ENCODE data around the gene RBP3.
"Not testable (repeated sequence)": the region's sequence is repeated elsewhere in the genome, so short reads cannot be mapped to it uniquely, and the experiment has no call there.

Gene RBP3

DNA sequence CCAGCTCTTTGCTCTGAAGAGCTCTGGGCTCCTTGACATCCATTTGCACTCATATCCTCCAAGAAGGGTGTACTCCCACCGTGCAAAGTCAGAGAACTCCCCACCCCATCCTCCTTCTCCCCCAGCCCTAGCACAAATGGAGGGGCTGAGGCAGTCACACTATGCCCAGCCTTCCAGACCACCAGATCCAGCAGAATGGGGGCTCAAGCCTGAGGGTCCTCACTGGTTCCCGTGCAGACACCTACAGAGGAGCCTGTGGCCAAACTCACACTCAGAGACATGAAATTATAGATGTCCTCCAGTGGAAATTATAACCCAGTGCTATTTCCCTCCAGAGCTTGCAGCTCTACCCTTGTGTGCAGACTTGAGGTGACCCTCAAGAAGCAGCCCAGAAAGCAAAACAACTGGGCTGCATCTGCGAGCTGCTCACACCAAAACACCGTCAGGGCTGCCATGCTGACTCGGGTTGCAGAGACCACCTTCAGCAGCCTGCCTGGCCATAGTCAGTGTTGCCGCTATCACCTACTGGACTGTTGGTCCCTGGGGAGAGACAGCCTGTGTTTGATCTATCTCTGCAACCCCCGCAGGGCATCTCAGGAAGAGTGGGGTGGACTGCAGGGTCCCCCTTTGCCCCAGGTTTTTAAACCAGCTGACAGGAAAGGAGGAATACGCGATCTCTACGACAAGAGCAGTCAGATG is 28.5 kb downstream of the RBP3 start:
- no peak for DNase-seq

DNA sequence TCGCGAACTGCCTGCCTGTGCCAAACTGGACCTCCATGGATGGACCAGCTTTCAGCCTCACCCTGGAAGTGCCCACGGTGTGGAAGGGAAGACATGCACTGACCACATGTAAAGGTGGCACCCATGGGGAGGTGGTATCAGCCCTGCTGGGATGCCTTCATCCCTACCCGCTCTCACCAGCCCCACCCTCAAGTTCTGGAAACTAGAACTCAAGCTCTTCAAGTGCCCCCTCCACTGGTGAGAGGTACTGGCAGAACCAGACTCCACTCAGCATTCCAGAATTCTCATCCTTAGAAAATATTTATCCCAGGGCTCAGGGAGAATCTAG is 30.0 kb downstream of the RBP3 start:
- no peak for DNase-seq

DNA sequence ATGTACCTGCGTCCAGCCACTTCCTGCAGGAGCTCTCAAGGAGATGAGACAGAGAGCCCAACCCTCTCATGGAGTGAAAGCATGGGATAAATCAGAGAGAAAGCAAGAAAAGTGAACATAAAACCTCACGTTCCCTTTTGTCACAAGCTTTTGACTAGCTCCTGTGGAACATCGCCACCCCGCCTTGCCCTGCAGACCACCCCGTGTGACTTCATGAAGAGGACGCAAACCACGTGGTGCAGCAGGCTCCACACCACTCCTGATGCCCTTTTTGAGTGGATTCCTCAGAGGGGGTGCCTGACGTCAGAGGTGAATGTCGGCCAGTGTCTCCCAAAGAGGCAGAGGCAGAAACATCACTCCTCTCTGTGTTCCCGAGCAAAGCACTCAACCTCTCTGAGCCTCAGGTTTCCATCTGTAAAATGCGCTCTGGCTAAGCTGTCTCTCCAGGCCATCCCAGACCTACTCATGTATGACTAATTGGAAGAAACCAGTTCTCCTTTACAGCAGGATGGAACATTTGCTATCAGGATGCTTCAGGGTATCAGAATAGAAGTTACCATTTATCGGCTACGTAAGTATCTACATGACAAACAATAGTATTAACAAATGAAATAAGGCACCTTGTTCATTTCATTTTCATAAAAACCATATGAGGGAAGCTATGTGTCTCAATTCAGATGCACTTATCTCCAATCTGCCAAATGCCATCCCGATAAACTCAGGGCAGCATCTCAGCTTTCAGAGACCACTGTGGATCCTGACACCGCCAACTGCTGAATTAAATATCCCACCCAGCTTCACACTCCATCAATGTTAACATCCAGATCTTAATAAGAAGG is 30.7 kb downstream of the RBP3 start:
- DNase-seq, result no peak

DNA sequence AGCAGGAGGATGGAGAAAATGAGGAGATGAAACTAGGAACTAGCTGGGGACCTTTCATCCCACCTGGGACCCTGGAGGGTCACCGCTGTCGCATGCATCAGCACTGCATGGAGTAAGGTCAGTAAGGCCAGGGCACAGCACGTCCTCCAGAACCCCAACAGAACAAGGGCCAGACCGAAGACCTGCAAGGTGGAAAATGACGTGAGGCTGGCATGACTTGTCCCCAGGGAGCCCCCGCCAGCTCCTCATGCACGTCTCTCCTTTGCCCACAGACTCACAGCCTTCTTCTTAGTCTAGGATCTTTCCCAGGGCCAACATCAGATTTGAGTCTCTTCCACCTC is 31.3 kb downstream of the RBP3 start:
- no peak for DNase-seq

DNA sequence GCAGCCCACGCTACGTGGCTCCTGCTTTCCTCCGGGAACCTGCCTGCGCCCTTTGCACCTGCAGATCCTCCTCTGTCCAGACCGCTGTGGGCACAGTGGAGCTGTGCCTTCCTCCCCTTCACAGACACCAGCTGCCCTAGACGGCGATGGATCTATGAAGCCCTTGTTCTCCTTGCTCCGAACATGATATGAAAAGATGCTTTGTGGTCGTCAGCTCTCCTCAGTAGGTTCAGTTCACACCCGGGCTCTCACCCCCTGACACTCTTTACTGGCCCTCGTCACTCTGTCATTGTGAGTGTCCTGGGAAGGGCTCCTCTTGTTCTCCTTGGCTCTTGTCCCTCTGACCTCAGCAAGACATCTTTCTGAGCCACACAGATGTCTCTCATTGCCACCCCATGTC is 31.7 kb downstream of the RBP3 start:
- DNase-seq, result peak; percentile 73

DNA sequence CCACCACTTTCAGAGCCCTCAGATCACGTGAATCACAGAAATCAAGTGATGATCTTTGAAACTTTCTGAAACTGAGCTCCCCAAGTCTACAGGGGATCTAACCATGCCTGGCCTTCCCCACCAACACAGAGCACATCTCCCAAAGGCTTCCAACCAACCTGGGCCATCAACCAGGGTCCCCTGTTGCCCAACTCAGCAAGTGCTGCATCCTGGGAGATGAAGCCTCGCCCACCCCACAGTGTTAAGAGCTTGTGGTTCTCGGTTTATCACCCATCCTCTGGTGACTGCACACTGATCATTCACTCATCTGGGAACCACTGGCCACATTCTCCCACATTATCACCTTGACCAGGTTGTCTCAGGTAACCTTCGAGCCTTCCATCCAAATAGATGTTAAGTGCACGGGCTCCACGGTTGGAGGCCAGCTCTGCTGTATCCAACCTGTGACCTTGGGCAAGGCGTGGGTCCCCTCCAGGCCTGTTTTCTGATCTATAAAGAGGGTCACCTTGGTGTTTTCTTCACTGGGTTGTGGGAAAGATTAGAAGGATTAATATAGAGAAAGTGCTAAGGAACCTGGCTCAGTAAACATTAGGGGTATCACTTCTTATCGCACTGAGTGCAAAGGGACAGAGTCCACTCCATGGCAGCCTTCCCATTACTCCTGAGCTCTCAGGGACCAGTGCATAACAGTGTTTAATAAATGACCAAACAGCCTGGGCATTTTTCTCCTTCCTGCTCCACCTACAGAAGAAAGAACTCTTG is 32.4 kb downstream of the RBP3 start:
- DNase-seq, result no peak

DNA sequence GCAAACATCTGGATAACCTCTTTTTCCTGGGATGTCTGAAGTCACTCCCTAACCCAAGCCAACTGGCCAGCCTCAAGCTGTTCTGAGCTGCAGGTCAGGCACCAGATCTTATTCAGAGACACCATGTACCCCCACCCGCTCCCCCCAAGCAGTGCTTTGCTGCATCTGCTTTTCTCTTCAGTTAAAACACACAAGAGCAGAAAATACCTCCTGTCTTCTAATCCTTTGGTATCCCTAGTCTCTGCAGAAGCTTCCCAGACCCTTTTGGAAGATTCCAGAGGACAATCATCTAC is 32.9 kb downstream of the RBP3 start:
- DNase-seq, result no peak

DNA sequence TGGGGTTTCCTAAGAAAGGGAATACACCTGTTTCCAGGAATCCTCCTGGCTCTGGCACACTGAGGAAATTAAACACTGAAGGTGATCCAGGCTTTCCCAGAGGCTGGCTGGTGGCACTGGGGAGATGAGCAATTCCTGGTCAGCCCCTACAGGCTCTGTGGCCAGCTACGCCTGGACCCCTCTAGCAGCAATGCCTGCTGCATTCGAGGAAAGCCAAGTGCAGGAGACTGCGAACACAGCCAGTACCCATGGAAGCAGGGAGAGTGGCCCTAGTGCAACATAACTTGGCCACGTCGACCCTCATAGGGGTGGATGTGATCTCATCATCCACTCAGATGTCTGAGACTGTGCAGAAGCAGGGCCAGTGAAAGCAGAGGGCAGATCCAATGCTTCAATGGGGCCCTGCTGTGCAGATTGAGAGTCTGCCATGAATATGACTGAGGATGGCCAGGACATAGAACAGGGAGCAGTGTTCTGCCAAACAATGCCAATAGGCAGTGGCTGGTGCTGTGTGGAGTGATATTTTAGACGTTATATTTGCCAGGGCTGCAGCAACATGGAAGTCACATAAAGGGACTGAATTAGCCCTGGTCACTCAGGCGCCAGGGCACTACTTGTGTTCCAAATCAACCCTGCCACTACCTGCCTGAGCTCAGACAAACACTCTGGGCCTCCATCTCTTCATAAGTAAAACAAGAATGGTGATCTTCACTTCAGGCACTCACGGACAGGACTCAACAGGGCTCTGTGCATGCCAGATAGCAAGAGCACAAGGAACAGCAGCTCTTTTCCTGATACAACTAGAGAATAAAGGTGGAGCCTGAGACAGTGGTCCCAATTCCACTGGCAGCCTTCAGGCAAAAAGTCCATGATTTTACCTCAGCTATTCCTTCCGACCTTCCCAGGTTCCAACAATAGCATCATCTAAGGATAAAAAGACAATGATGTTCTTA is 33.5 kb downstream of the RBP3 start:
- peak; percentile 39 for DNase-seq

DNA sequence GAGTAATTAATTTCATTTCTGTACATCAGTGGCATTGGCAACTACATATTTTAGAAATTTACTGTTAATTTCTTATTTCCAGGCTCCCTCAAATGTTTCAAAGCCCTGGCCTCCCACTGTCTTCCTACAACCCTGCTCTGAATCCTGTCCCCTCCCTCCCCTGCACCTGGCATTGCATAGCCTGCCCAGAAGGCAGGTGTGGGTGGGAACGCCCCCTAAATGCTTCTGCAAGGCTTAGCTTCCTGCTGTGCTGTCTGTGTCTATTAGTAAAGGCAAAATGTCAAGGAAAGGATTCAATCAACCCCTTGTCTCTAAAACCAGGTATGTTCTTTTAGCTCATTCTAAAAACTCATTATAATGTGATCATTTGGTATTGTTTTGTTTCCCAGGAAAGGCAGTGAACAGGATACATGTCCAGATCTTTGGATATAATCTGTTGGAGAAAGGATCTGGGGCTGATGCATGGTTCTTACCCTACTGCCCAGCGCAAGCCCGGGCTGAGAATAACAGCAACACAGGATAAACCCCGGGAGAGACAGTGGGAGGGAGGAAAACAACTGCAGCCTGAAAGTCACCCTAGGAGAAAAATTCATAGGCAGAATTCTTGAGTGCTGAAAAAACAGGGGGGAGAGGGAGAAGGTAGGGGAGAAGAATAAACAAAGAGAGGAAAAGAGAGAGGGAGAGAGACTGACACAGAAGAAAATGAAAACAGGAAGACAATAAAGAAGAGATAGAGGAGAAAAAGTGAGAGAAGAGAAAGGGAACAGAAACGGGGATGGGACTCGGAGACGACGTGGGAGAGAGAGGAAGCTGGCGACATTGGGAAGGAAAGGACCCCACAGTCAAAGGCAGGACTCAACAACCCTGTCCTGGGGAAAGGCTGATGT is 35.3 kb downstream of the RBP3 start:
- no peak for DNase-seq

DNA sequence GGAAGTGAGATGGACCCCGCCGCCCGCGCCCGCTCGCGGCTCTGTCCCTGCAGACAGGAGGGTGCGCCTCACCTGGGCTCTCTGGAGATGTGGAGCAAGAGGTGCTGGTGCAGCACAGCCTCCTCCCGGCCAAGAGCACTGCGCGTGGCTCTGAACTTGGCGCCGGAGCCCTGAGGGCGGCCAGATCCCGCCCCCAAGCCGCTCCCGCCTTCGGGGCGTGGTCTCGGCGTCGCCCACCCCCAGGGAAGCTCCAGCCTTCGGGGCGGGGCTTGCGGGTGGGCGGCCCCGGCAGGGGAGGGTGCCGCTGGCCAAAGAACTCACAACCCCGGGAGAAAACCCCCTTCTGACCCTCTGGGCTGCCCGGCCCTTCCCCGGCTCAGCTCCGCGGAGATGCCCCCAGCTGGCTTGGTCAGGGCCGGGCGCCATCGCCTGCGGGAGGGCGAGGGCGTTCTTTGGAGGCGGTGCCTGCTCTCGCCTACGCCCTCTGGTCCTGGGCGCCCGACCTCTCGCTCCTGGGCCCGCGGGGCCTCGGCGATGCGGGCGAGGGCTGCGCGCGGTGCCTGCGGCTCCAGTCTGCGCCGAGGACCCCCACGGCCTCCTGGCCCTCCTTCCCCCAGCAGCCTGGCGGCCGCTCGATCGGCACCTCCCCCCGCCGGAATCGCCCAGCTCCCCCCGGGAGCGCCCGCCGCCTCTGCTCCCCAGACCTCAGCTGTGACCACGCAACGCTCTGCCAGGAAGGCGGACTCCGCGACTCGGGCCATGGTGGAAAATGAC is 36.2 kb downstream of the RBP3 start, which contains the start of gene ZNF488:
TSS of gene ZNF488 (minus strand) at position 146 of the 774 bp plus-strand sequence. CDS start 15,464 bp downstream, outside the sequence.
- peak; percentile 94 for DNase-seq

DNA sequence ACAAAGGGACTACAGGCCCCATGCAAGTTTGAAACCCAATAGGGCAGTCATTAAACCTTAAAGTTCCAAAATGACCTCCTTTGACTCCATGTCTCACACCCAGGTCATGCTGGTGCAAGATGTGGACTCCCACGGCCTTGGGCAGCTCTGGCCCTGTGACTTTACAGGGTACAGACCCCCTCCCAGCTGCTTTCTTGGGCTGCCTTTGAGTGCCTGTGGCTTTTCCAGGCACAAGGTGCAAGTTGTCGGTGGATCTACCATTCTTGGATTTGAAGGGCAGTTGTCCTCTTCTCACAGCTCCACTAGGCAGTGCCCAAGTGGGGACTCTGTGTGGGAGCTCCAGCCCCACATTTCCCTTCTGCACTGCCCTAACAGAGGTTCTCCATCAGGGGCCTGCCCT is 37.9 kb downstream of the RBP3 start:
- DNase-seq, result not testable (repeated sequence)

DNA sequence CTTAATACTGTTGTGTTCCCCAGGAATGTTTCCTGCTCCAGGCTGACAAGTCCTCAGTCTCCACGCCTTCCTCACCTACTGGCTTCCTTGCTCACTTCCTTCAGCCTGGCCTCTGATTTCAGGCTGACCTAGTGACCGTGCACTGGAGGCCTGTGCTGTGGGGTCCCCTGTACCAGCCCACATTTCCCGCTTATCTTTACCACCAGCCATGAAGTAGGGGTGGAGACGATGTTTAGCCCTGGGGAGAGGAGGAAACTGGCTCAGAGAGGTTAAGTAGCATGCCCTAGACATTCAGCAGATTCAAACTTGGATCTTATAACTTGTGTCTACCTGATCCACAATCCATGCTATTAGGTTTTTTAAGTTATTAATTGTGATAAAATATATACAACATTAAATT is 40.7 kb downstream of the RBP3 start:
- no peak for DNase-seq

DNA sequence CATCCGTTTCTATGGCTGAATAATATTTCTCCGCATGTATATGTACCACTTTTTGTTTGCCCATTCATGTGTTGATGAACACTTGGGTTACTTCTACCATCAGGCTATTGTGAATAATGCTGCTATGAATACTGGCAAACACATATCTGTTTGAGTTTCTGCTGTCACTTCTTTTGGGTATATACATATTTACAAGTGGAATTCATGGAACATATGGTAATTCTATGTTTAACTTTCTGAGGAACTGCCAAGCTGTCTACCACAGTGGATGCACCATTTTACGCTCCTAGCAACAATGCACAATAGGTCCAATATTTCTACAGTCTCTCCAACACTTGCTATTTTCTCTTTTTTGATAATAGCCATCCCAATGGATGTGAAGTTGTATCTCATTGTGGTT is 41.5 kb downstream of the RBP3 start:
- no peak for DNase-seq

DNA sequence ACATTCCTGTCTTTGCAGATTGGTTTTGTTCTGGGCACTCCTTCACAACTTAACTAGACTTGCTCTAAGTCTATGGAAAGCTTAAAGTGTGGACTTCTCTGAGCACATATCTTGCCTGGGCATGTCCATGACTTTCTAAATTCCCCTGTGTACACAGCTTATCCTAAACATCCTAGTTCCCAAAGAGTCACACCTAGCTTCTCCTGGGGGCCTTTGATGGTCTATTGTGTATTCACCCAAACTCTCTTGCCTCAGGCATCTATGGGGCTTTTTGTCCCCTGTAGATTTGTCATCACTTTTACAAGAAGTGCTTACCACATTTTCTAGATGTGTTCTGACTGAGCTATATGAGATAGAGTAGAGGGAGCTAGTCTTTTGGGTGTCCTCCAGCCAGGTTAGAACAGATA is 48.2 kb downstream of the RBP3 start:
- no peak for DNase-seq

DNA sequence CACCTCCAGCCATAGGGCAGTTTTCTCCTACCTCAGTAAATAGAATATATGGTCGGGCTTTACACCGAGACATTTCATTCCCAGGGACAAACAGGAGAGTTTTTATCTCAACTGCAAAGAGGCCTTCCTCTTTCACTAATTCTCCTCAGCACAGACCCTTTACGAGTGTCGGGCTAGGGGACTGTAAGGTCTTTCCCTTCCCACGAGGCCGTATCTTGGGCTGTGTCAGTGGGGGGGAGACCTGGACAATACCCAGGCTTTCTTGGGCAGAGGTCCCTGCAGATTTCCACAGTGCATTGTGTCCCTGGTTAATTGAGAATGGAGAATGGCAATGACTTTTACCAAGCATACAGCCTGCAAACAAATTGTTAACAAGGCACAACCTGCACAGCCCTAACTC is 49.1 kb downstream of the RBP3 start:
- no peak for DNase-seq

DNA sequence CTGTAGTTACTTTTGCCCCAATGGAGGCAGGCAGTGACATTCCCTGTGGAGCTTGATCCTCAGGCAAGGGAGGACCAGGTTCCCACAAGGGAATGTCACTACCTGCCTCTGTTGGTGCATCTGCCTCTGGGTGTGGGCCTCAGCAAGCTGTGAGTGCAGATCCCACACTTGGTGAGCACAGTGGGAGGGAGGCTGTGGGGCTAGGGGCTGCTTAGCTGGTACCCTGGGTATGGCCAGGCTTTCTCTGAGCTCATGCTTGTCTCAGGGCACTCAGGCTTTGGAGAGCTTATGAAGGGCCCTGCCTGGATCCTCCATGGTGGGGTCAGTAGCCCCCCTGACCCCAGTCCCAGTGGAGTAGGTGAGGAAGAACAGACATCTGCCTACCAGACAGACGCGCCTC is 52.1 kb downstream of the RBP3 start:
- no peak for DNase-seq

DNA sequence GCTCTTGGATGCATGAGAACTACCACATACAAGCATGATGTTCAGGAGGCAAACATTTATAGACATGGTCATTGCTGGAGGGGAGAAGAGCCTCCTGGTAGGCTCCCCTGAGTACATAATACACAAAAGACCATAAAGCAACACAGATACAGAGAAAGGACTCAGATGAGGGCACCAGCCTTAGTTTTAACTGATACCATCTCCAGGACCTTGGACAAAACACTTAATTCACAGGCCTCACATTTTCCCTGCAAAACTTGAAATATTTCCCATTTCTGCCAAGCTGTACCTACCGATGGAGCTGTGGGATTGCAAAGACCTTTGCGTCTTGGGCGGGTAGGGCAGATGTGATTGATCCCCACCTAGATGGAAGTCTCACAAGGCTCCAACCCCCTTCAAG is 52.6 kb downstream of the RBP3 start:
- DNase-seq, result no peak

DNA sequence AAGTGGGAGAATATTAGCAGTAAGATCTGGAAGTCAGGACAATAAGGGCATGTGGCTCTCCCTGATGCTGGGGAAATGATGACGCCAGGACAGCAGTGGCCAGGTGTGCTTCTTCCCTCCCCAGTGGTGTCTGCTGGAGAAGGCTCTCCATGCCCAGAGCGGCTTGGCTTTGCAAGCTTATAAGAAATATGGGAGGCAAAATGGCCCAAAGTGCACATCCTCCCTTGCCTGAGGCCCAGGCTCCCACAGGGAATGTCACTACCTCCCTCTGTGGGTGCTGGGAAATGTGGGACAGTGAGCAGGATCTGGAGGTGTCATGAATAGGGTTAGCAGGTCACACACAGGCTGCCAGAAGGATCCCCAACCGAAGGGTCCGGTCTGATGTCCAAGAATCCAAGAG is 53.0 kb downstream of the RBP3 start:
- no peak for DNase-seq

DNA sequence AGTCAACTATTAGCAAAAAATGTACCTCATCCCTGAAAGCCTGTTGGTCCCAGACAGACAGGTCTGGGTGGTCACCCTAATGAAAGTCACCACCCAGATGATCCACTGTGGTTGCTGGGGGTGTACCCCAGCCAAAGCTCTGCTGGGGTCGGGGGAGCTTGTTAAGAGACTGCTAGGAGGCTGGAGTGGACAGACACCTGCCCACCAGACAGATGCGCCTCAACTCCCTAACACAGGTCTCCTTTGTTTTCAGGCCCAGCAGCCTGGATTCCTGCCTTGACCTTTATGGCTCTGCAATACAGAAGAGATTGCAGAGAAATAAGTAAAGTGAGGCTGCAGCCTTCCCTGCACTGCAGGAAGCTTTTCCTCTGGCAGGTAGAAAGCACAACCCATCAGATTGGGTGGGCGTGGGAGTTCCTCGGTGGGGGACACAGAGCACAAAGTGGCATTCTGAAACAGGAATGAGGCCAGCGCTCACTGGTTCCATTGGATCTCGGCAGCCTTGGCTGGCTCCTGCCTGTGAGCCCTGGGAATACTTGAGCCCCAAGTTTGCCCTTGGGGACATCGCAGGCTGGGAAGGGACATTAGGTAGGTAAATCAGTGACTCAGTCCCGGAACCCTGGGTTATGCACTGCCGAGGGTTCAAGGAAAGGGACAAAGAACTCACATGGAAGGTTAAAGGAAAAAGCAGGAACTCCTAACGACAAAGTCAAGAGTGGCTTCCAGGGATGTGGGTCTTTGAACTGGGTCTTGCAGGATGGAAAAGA is 53.9 kb downstream of the RBP3 start:
- DNase-seq, result no peak

DNA sequence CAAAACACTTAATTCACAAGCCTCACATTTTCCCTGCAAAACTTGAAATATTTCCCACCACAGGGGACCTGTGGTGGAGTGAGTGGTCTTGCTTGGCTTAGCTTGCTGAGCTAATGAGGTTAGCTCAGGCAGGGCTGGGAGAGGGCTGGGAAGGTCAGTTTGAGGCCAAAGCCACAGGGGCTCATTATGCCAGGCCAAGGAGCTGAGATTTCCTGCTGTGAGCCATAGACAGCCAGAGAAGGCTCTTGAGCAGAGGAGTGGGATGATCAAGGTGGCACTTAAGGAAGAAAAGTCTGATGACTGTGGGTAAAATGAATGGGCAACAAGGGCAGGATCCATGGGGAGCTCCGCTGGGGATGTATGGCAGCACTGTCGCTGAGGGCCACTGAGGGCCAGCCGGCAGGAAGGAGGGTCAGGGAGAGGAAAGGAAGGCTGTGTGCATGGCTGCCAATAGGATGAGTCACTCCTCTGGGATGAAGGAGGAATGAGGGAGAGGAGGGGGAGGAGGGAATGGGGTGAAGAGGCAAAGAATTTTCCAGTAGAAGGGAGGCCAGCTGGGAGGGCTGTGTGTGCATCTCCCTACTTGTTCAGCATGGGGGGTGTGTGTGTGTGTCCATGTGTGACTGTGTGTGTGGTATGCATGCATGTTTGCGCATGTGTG is 54.6 kb downstream of the RBP3 start:
- DNase-seq, result no peak
